HAP-1 (cell line): ENCODE results near the gene EIF4G3.
A peak's percentile ranks its signal among the peaks of the same experiment; 100 is the strongest.
"Not testable (repeated sequence)": the region's sequence is repeated elsewhere in the genome, so short reads cannot be mapped to it uniquely, and the experiment has no call there.

Experiments
- DNase-seq, 2 experiments: peaks; one replicate each; pipeline ENCODE4 v3.0.0-alpha.2; 2016 to 2020; ENCODE audit warnings: low spot score in 2 of 2
- H3K27me3 ChIP-seq: fragments of 250-450 bp; sonication (Bioruptor Pico); 2 replicates; pipeline ENCODE4 v1.5.1; 2020; ENCODE audit warnings: low read depth, mild to moderate bottlenecking, moderate library complexity
- H3K36me3 ChIP-seq: fragments of 250-450 bp; sonication (Bioruptor Pico); replicated peaks from 2 replicates; pipeline ENCODE4 v1.5.1; 2020; ENCODE audit warnings: mild to moderate bottlenecking
- H3K4me1 ChIP-seq: fragments of 250-450 bp; sonication (Bioruptor Pico); 2 replicates; pipeline ENCODE4 v1.5.1; 2020; ENCODE audit warnings: mild to moderate bottlenecking
- H3K4me3 ChIP-seq: fragments of 250-450 bp; sonication (Bioruptor Pico); 2 replicates; pipeline ENCODE4 v1.5.1; 2020; ENCODE audit warnings: mild to moderate bottlenecking, moderate library complexity
- H3K9me3 ChIP-seq: fragments of 250-450 bp; sonication (Bioruptor Pico); 2 replicates; pipeline ENCODE4 v1.5.1; 2020; ENCODE audit warnings: mild to moderate bottlenecking, moderate library complexity
- in situ Hi-C: fragments of 300-500 bp; cut with MboI; formaldehyde crosslinking; loops from 3 replicates; pipeline ENCODE4 v1.14.3; 2020; ENCODE audit warnings: low sequenced_read_pairs, inconsistent platforms, mixed read lengths

Gene EIF4G3

DNA sequence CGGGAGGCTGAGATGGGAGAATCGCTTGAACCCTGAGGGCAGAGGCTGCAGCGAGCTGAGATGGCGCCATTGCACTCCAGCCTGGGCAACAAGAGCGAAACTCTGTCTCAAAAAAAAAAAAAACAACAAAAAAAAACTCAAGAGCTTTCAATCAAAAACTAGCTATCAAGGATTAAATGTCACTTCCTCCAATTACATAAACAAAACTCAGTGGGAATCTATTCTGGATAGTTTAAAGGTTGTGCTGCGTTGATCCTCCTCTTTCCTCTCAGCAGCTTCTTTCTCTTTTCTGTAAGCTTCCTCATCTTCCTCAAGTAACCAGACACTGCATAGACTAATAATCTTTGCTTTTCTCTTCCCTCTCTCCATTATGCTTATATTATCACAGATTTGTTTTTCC, 20.7 kb downstream of the EIF4G3 start:
- in situ Hi-C loops, result no loop called here
- H3K4me3 ChIP-seq, result no peak overlapping the region
- no peaks in the 10 kb centered on the region for H3K9me3 ChIP-seq
- DNase-seq, result no peak
- no peaks in the 10 kb centered on the region for H3K27me3 ChIP-seq
- H3K4me1 ChIP-seq, result peaks cover 18% of the 10 kb centered on the region; the same call in 1 of the 2 replicates
- peaks cover 34% of the 10 kb centered on the region for H3K36me3 ChIP-seq

DNA sequence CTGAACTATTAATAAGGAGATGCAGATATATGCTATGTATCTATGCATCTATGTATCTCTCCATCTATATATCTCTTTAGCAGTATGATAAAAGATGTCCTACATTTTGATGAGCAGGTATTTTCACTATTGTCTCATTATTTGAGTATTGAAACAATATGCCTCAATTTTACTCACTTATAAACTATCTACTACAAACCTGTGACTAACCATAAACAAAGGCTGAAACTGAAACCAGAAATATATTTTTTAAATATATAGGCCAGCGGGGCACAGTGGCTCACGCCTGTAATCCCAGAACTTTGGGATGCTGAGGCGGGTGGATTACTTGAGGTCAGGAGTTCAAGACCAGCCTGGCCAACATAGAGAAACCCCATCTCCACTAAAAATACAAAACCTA, 22.0 kb downstream of the EIF4G3 start:
- Histone ChIP-seq H3K36me3 (peaks cover 33% of the 10 kb centered on the region), H3K4me1 (peaks cover 18% of the 10 kb centered on the region; the same call in 1 of the 2 replicates), H3K4me3 (no peak overlapping the region), H3K27me3 (no peaks in the 10 kb centered on the region), H3K9me3 (no peaks in the 10 kb centered on the region)
- no peak for DNase-seq
- in situ Hi-C loops, result no loop called here

DNA sequence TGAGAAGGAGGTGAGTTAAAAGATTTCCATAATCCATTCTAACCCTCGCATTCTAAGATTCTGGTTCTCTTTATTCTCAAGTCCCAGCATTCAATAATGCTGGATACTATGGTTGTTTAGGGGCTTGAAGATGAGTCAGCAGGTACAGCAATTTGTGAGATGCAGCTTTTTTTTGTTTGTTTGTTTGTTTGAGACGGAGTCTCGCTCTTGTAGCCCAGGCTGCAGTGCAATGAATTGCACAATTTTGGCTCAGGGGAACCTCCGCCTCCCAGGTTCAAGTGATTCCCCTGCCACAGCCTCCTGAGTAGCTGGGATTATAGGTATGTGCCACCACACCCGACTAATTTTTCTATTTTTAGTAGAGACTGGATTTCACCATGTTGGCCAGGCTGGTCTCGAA, 23.3 kb downstream of the EIF4G3 start:
- DNase-seq, result no peak
- in situ Hi-C loops, result no loop called here
- peaks cover 33% of the 10 kb centered on the region for H3K36me3 ChIP-seq
- no peak overlapping the region for H3K4me3 ChIP-seq
- peaks cover 18% of the 10 kb centered on the region; the same call in 1 of the 2 replicates for H3K4me1 ChIP-seq
- H3K27me3 ChIP-seq, result no peaks in the 10 kb centered on the region
- no peaks in the 10 kb centered on the region for H3K9me3 ChIP-seq

DNA sequence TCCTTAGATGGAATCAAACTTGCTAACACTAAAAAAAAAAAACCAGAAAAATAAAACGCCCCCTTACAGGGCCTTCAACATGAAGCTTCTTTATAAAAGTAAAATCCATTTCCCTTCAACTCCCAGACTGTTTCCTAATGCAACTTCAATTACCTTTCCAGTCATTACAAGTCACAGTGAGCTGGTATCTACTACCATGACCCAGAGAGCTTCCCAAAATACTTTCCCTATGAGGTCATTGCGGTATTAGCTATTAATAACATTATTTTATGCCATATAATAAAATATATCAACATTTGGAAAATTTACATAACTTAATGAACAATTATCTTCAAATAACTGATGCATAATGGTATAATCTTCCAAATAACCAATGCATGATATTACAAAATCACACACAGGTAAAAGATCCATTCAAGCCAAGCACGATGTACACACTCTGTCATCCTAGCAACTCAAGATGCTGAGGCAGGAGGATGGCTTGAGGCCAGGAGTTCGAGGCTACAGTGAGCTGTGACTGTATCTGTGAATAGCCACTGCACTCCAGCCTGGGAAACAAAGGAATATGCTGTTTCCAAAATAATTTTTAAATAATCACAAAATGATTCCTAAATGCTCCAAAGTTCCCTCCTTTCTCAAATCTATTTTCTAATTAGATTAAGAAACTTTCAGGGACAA, 24.1 kb downstream of the EIF4G3 start:
- in situ Hi-C loops, result no loop called here
- no peak overlapping the region for H3K4me3 ChIP-seq

DNA sequence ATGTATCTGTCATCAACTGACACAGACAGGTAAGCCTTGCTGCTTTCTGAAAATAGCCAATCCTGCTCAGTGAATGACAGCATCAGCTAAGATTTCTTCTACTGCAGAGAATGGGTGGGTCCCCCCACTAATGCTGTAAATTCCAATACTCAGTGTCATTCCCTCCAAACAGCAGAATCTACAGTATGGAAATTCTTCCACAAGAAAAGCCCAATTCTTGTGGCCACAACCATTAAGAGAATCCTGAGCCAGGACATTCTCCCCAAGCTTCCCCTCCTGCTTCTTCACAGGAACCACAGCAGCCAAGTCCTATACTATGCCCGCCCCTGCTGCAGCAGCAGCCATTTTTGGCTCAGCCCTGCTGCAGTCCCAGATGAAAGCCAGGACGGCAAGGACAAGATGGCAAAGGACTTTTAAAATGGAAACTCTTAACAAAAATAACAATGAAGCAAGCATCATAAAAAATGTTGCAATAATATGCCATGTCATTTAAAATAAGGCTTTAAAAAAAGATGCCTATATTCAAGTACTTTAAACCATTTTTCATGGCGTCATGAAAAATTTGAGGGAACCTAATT, 26.8 kb downstream of the EIF4G3 start:
- H3K4me1 ChIP-seq, result peaks cover 18% of the 10 kb centered on the region; the same call in 1 of the 2 replicates
- DNase-seq, result no peak
- peaks cover 49% of the 10 kb centered on the region for H3K36me3 ChIP-seq
- no peak overlapping the region for H3K4me3 ChIP-seq
- in situ Hi-C loops, result no loop called here
- no peaks in the 10 kb centered on the region for H3K9me3 ChIP-seq
- H3K27me3 ChIP-seq, result no peaks in the 10 kb centered on the region

More for the DNA sequence above, 24.1 kb downstream of the EIF4G3 start:
- Histone ChIP-seq H3K36me3 (peaks cover 39% of the 10 kb centered on the region), H3K4me1 (peaks cover 18% of the 10 kb centered on the region; the same call in 1 of the 2 replicates), H3K9me3 (no peaks in the 10 kb centered on the region), H3K27me3 (no peaks in the 10 kb centered on the region)
- no peak for DNase-seq

DNA sequence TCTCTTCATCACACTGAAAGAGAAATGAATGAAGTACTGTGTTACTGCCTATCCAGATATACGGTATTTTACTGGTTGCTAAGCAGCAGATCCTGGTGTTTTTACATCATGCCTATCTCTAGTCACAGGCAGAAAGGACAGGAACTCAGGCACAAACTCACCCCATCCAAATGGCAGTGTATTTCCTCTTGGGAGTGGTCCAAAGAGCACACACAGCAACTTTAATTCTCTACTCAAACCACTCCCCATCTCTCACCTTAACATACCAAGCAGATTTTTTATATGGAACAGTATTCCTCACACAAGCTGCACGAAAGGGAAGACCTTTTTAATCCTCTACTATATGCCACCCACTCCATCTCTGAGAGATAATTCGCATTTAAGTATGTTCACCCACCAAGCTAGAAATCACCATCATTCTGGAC, 27.3 kb downstream of the EIF4G3 start:
- H3K9me3 ChIP-seq, result no peaks in the 10 kb centered on the region
- H3K27me3 ChIP-seq, result no peaks in the 10 kb centered on the region
- in situ Hi-C loops, result no loop called here
- H3K36me3 ChIP-seq, result peaks cover 46% of the 10 kb centered on the region
- H3K4me1 ChIP-seq, result peaks cover 16% of the 10 kb centered on the region; the same call in 1 of the 2 replicates
- no peak overlapping the region for H3K4me3 ChIP-seq
- no peak for DNase-seq

DNA sequence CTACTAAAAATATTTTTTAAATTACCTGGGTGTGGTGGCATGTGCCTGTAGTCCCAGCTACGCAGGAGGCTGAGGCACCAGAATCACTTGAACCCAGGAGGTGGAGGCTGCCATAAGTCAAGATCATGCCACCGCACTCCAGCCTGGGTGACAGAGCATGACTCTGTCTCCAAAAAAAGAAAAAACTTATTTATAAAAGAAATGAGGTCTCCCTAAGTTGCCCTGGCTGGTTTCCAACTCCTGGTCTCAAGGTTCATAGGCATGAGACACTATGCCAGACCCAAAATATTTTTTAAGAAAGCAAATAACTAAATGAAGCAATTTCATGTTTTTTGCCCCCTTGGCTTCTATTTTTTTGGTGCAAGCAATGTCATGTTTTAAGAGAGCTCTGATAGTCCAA, 32.9 kb downstream of the EIF4G3 start:
- no peak for DNase-seq
- Histone ChIP-seq H3K4me1 (peaks cover 7% of the 10 kb centered on the region), H3K36me3 (peaks cover 20% of the 10 kb centered on the region), H3K4me3 (no peak overlapping the region), H3K27me3 (no peaks in the 10 kb centered on the region), H3K9me3 (no peaks in the 10 kb centered on the region)
- in situ Hi-C loops, result no loop called here

DNA sequence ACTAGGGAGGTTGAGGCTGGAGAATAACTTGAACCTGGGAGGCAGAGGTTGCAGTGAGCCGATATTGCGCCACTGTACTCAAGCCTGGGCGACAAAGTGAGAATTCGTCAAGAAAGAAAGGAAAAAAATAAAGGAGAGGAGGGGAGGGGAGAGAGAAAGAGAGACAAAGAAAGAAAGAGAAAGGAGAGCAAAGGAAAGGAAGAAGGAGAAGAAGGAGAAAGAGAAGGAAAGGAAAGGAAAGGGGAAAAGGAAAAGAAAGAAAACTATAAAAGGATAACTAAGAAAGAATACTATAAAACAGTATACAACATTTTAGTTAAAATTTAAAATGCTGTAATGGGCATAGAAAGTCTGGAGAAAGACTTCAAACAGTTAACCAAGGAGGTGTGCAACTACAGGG, 33.6 kb downstream of the EIF4G3 start:
- H3K4me1 ChIP-seq, result peaks cover 7% of the 10 kb centered on the region
- H3K9me3 ChIP-seq, result no peaks in the 10 kb centered on the region
- no peaks in the 10 kb centered on the region for H3K27me3 ChIP-seq
- H3K4me3 ChIP-seq, result no peak overlapping the region
- no peak for DNase-seq
- H3K36me3 ChIP-seq, result peaks cover 19% of the 10 kb centered on the region
- in situ Hi-C loops, result no loop called here

DNA sequence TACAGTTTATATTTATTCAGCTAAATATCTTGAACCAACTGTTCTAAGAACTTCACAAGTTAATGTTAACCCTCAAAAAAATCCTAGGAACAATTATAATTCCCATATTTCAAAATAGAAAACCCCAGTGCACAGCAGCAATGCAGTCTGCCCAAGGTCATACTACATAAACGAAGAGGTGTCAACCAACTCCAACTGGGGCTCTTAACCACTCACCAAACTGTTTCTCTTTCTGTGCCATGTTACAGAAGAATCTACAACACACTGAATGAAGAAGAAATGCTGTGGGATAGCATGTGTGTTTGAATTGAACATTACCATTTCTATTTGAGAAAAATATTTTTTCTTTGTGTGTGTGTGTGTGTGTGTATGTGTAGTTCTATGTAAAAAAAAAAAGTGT, 35.7 kb downstream of the EIF4G3 start:
- Histone ChIP-seq H3K4me3 (no peak overlapping the region), H3K9me3 (no peaks in the 10 kb centered on the region), H3K4me1 (peaks cover 7% of the 10 kb centered on the region), H3K27me3 (no peaks in the 10 kb centered on the region), H3K36me3 (peaks cover 7% of the 10 kb centered on the region)
- no peak for DNase-seq
- in situ Hi-C loops, result no loop called here

DNA sequence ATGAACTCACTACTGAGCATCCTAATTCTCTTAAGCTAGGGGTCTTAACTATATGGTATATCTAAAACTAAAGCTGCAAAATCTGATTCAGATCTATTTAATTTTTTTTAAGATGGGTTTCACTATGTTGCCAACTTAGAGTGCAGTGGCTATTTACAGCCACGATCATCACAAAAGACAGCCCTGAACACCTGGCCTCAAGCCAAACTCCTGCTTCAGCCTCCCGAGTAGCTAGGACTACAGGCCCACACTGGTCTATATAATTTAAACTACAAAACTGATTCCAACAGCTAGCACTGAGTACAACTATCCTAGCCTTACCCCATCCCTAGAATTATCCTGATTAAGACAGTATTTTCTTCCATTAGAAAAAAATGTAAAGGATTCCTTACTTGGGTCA, 37.1 kb downstream of the EIF4G3 start:
- peaks cover 7% of the 10 kb centered on the region for H3K4me1 ChIP-seq
- in situ Hi-C loops, result no loop called here

DNA sequence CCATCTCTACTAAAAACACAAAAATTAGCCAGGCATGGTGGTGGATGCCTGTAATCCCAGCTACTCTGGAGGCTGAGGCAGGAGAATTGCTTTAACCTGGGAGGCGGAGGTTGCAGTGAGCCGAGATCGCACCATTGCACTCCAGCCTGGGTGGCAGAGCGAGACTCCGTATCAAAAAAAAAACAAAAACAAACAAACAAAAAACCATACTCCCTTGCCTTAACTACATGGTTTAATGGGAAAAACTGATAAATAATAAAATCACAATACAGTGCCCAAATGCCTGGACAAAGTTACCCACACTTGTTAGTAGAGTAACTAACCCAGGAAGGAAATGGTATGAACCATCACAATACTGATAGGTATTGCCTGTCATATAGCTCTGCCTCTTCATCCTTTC, 40.4 kb downstream of the EIF4G3 start:
- in situ Hi-C loops, H3K9me3 ChIP-seq, H3K27me3 ChIP-seq, DNase-seq, H3K4me3 ChIP-seq, H3K4me1 ChIP-seq: not testable (repeated sequence)
- H3K36me3 ChIP-seq, result peaks cover 20% of the 10 kb centered on the region

More for the DNA sequence above, 37.1 kb downstream of the EIF4G3 start:
- no peak overlapping the region for H3K4me3 ChIP-seq
- peaks cover 15% of the 10 kb centered on the region for H3K36me3 ChIP-seq
- peak in 1 of 2 experiments; percentile 70 for DNase-seq
- no peaks in the 10 kb centered on the region for H3K27me3 ChIP-seq
- no peaks in the 10 kb centered on the region for H3K9me3 ChIP-seq

DNA sequence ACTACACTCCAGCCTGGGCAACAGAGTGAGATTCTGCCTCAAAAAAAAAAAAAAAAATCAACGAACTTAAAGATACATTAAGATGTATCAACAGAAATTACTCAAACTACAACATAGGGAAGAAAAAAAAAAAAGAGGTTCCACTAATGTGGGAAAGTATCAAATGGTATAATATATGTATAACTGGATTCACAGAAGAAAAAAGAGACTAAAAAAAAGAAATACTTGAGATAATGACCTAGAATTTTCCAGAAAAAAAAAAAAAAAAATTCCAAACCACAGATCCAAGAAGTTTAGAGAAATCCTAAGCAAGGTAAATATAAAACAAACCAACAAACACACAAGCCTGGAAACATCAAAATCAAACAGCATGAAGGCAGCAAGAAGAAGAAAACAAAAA, 45.5 kb downstream of the EIF4G3 start:
- H3K27me3 ChIP-seq, result no peaks in the 10 kb centered on the region
- no peak overlapping the region for H3K4me3 ChIP-seq
- in situ Hi-C loops, result no loop called here
- no peak for DNase-seq
- no peaks in the 10 kb centered on the region for H3K9me3 ChIP-seq
- peaks cover 13% of the 10 kb centered on the region for H3K36me3 ChIP-seq
- no peaks in the 10 kb centered on the region for H3K4me1 ChIP-seq

DNA sequence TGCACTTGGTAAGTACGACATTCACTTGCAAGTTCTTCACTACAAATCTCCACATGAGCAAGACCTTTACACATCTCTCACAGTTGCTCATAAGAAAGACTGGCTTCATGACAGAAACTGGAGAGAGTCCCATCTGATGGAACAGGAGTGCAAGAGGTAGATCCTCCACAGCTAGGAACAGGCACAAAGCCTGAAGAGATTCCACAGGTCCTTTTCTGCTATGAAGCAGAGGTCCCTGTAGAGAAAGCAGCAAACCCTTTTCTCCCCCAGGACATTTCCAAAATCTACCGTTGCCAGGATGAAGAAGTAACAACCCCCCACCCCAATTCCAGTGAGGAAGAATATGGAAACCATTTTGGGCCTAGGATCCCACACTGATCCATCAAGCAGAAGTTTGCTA, 47.3 kb downstream of the EIF4G3 start:
- no peak for DNase-seq
- H3K27me3 ChIP-seq, result no peaks in the 10 kb centered on the region
- H3K4me1 ChIP-seq, result no peaks in the 10 kb centered on the region
- H3K36me3 ChIP-seq, result peaks cover 4% of the 10 kb centered on the region
- no peak overlapping the region for H3K4me3 ChIP-seq
- in situ Hi-C loops, result no loop called here
- H3K9me3 ChIP-seq, result no peaks in the 10 kb centered on the region

DNA sequence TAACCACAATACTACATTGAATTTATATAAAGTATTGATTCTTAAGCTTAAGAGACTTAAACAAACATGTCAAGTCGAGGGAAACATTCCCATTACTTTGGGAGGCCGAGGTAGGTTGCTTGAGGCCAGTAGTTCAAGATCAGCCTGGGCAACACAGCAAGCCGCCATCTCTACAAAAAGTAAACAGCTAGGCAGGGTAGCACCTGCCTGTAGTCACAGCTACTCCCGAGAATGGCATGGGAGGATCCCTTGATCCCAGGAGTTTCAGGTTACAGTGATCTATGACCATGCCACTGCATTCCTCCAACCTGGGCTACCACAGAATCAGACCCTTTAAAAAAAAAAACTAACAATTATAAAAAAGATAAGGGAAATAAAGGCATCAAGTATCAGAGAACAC, 50.4 kb downstream of the EIF4G3 start:
- no peak overlapping the region for H3K4me3 ChIP-seq
- DNase-seq, result no peak
- no peaks in the 10 kb centered on the region for H3K27me3 ChIP-seq
- H3K9me3 ChIP-seq, result no peaks in the 10 kb centered on the region
- in situ Hi-C loops, result no loop called here
- H3K36me3 ChIP-seq, result no peaks in the 10 kb centered on the region; the same call in none of the 2 replicates
- no peaks in the 10 kb centered on the region for H3K4me1 ChIP-seq
